Thoracic aorta (tissue), 2 donors: Measurements from ENCODE around the gene GPC3. TPM values are rescaled to one million over a fixed set of nuclear protein-coding genes. Genes with fewer than 3 reads are reported as not detected.

Experiments used
- ATAC-seq: fragments of 150-250 bp; one replicate; pipeline ENCODE4 v1.8.0; 2017; ENCODE audit warnings: low read depth; ENCODE audit not compliant: insufficient number of reproducible peaks, low FRiP score
- DNase-seq: peaks from one replicate; pipeline ENCODE4 v3.0.0-alpha.2; 2020; ENCODE audit warnings: low spot score
- H3K27ac ChIP-seq, 2 donors: fragments of 200-600 bp; sonication (generic); 1 replicate in 1 of 2; 2 replicates in 1 of 2; pipeline ENCODE4 v1.5.1; 2016; ENCODE audit warnings: mild to moderate bottlenecking in 2 of 2, moderate library complexity in 2 of 2
- H3K27me3 ChIP-seq: fragments of 200-600 bp; sonication (generic); replicated peaks from 2 replicates; pipeline ENCODE4 v1.6.0; 2016; ENCODE audit warnings: mild to moderate bottlenecking; ENCODE audit not compliant: insufficient read depth
- H3K36me3 ChIP-seq: fragments of 200-600 bp; sonication (generic); one replicate; pipeline ENCODE4 v1.5.1; 2016
- H3K4me1 ChIP-seq, 2 donors: fragments of 200-600 bp; sonication (generic); 1 replicate in 1 of 2; 2 replicates in 1 of 2; pipeline versions ENCODE4 v1.5.1 to v1.6.0; 2016; ENCODE audit warnings: low read depth in 2 of 2, mild to moderate bottlenecking in 1 of 2; ENCODE audit not compliant: control insufficient read depth in 1 of 2
- H3K4me3 ChIP-seq: fragments of 200-600 bp; sonication (generic); 2 replicates; pipeline ENCODE4 v1.5.1; 2016; ENCODE audit warnings: mild to moderate bottlenecking
- H3K9me3 ChIP-seq: fragments of 200-600 bp; sonication (generic); 2 replicates; pipeline ENCODE4 v1.5.1; 2016
- total RNA-seq, 2 donors: library from RNA; depleted of rRNA; stranded (reverse); fragments of >200 nt; gene quantifications; one replicate each; pipeline versions ENCODE4 v1.1.0 to v1.2.3, GENCODE V29; 2016
- TF ChIP-seq, protein P1 (sequence below): fragments of 200-600 bp; sonication (generic); IDR thresholded peaks from one replicate; pipeline ENCODE4 v1.5.1; 2019; ENCODE audit warnings: antibody characterized with exemption

The GPC3 gene
- total RNA-seq, 2 donors from 2014 or later = 2.6 to 5.6 TPM

DNA sequence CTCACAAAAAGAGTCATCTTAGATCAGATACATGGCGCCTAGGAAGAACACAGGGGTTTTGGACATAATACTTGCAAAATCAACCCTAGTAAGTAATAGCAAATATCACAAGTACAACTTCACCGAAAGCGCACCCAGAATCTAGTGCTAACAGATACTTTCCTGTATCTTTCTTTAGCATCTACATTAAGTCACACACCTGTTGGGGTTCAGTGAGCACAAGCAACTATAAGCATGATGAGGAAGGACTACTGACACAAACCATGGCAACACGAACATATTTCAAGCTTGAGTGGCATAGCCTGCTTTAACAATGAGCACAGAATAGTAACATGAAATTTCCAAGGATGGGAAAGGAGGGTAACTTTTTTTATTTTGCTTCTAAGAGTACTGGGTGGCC is 116.1 kb downstream of the GPC3 start:
- Histone ChIP-seq H3K27me3 (no peaks in the 10 kb centered on the region), H3K9me3 (no peaks in the 10 kb centered on the region), H3K4me1 (no peaks in the 10 kb centered on the region), H3K4me3 (no peak overlapping the region), H3K27ac (no peak overlapping the region), H3K36me3 (no peaks in the 10 kb centered on the region)
- TF ChIP-seq, protein P1, sequence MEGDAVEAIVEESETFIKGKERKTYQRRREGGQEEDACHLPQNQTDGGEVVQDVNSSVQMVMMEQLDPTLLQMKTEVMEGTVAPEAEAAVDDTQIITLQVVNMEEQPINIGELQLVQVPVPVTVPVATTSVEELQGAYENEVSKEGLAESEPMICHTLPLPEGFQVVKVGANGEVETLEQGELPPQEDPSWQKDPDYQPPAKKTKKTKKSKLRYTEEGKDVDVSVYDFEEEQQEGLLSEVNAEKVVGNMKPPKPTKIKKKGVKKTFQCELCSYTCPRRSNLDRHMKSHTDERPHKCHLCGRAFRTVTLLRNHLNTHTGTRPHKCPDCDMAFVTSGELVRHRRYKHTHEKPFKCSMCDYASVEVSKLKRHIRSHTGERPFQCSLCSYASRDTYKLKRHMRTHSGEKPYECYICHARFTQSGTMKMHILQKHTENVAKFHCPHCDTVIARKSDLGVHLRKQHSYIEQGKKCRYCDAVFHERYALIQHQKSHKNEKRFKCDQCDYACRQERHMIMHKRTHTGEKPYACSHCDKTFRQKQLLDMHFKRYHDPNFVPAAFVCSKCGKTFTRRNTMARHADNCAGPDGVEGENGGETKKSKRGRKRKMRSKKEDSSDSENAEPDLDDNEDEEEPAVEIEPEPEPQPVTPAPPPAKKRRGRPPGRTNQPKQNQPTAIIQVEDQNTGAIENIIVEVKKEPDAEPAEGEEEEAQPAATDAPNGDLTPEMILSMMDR = no peak
- no peak for DNase-seq
- ATAC-seq = no peak

DNA sequence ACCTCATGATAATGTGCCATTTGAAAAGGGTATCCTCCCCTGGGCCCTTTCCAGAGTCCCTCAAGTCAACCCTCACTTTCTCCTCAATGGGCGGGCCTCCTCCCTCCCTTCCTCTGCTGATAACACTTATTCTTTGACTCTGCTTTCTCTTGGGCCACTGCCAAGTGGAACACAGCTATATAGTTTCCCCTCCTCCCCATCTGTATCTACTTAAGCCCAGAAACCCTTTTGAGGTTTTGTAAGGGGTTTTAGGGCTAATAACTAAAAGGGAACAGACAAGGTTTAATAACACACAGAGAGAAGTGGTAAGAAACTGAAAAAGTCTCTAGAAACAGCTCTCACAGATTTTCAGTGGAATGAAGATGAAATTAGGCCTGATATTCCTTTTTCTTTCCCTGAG is 116.7 kb downstream of the GPC3 start:
- no peaks in the 10 kb centered on the region for H3K36me3 ChIP-seq
- H3K27me3 ChIP-seq = no peaks in the 10 kb centered on the region
- H3K9me3 ChIP-seq = no peaks in the 10 kb centered on the region
- DNase-seq (no peak), ATAC-seq (no peak)
- H3K4me3 ChIP-seq = no peak overlapping the region
- H3K27ac ChIP-seq = no peak overlapping the region
- TF ChIP-seq, protein P1 = no peak
- H3K4me1 ChIP-seq = no peaks in the 10 kb centered on the region

DNA sequence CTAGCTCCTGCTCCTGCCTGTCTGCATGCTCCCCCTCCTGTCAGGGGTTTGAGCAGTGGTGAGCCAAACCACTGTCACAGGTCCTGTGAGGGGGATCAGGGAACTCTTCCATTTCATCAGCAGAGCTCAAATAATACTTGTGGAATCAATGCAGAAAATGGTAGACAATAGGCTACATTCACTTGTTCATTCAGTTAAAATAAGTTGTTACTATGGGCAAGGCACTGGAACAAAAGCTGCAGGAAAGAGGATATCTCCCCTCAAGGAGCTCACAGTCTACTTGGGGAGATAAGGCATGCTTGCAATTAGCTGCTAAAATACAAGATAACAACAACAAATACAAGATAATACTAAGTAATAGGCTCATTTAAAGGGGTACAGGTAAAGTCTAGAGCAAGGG is 117.1 kb downstream of the GPC3 start:
- no peak overlapping the region for H3K4me3 ChIP-seq
- DNase-seq (no peak), ATAC-seq (no peak)
- no peaks in the 10 kb centered on the region for H3K4me1 ChIP-seq
- H3K27ac ChIP-seq = no peak overlapping the region
- H3K9me3 ChIP-seq = no peaks in the 10 kb centered on the region
- no peaks in the 10 kb centered on the region for H3K36me3 ChIP-seq
- no peaks in the 10 kb centered on the region for H3K27me3 ChIP-seq
- TF ChIP-seq, protein P1 = no peak

DNA sequence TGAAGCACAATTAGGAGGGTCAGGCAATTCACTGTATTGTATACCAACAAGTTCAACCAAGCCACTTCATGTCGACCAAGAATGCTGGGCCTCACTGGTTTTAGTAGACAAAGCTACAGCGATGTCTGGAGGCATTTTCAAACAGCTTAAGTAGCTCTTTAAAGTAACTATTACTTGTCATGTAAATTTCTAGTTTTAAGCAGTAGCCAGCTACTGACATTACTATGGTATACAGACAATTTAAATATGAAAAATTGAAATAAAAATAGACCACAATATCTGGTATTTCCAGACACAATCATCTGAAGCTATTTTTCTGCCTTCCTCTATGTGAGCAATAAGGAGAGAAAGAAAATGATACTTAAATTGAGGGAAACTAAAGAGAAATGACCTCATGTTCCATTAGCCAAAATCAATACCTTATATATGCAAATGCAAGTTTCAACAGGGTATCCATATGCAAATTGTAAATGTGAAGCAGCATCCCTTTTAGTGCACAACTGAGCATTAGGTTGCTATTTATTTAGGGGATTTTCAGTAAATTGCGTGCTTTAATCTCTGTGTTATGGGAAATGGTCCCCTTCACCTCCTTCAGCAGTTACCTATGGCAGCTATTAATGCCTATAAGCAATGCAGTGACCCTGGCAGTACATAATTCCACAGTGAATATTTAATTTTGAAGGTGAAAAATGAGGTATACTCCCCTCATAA is 119.5 kb downstream of the GPC3 start:
- H3K36me3 ChIP-seq = no peaks in the 10 kb centered on the region
- ATAC-seq (no peak), DNase-seq (no peak)
- H3K27me3 ChIP-seq = no peaks in the 10 kb centered on the region
- no peaks in the 10 kb centered on the region for H3K4me1 ChIP-seq
- no peak overlapping the region for H3K4me3 ChIP-seq
- TF ChIP-seq, protein P1 = no peak
- H3K27ac ChIP-seq = no peak overlapping the region
- no peaks in the 10 kb centered on the region for H3K9me3 ChIP-seq

DNA sequence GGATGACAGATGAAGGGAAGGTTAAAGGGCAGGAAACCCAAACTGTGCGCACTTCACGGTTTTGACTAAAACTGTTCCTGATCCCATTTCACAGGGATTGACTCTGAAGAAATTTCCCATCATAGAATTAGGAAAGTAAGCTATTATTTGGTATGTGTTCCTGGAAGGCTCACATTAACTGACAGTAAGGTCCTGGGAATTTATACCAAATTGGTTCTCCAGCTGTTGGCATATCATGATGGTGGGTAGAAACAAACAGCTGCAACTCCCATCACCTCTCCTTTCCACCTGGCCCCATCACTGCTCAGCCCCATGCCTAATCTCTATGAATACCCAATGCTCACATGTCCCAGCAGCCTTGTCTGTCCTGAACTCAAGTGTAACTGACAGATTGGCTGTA is 121.2 kb downstream of the GPC3 start:
- Histone ChIP-seq H3K4me3 (no peak overlapping the region), H3K27me3 (no peaks in the 10 kb centered on the region), H3K9me3 (no peaks in the 10 kb centered on the region), H3K27ac (no peak overlapping the region), H3K36me3 (no peaks in the 10 kb centered on the region), H3K4me1 (no peaks in the 10 kb centered on the region)
- ATAC-seq = no peak
- TF ChIP-seq, protein P1 = no peak
- DNase-seq = no peak
